ENCODE measurements around the gene PCP4L1. TPM values are rescaled to one million over a fixed set of nuclear protein-coding genes. Genes with fewer than 3 reads are reported as not detected.

Gene PCP4L1
- total RNA-seq, 1 experiment from 2014 or later = 0.83 TPM

DNA sequence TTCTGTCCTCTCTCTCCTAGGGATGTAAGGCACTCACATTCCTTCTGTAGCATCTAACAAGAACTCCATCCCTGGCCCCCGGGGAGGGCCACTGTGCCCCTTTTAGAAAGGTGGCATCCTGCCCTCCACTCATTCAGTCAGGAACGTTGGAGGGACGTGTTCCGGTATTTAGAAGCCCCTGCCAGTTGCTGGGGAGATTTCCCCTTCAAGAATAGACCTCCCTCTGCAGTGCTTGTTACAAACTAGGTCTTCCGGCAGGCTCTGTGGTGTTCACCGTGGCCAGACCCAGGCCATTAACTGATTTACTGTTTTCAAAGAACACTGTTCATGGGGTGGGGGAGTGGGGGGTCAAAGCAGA is 779 bp downstream of the PCP4L1 start:
- Histone ChIP-seq H3K79me1 (ENCODE audit: insufficient read depth, low read depth, low read length, poor library complexity, severe bottlenecking) (no peaks in the 10 kb centered on the region), H3K23ac (ENCODE audit: insufficient read length, low read depth, low read length) (no peak overlapping the region), H3K4ac (ENCODE audit: low read depth, low read length) (no peak overlapping the region), H2AK5ac (ENCODE audit: insufficient read length, low read length) (no peak overlapping the region), H2BK5ac (ENCODE audit: insufficient read length, low read length) (no peak overlapping the region), H3K27me3 (ENCODE audit: insufficient read depth, low read length) (peaks cover 12% of the 10 kb centered on the region; the same call in 1 of the 2 replicates), H3K14ac (ENCODE audit: insufficient read depth, low read length) (no peak overlapping the region), H2BK15ac (ENCODE audit: low read depth, low read length) (no peak overlapping the region), H4K5ac (ENCODE audit: insufficient read length, low read depth, low read length) (no peak overlapping the region), H2AFZ (ENCODE audit: low read length) (no peak overlapping the region), H3K4me2 (ENCODE audit: insufficient read depth, insufficient read length, low read length) (peak overlapping the region; percentile 55), H2BK20ac (ENCODE audit: low read depth, low read length, poor library complexity, severe bottlenecking) (no peak overlapping the region), H3K23me2 (ENCODE audit: insufficient read length, low read depth, low read length, poor library complexity, severe bottlenecking) (peaks cover 11% of the 10 kb centered on the region), H3K27ac (ENCODE audit: insufficient read length, low read depth, low read length) (no peak overlapping the region), H2BK12ac (ENCODE audit: insufficient read length, low read depth, low read length) (no peak overlapping the region), H2BK120ac (ENCODE audit: low read depth, low read length, poor library complexity, severe bottlenecking) (no peak overlapping the region), H3K18ac (ENCODE audit: insufficient read length, low read depth, low read length) (no peak overlapping the region), H3K56ac (ENCODE audit: insufficient read length, low read depth, low read length) (no peak overlapping the region), H4K20me1 (ENCODE audit: control insufficient read depth, insufficient read depth, insufficient read length) (no peaks in the 10 kb centered on the region), H3K9ac (ENCODE audit: extremely low read depth, insufficient read length, low read length) (no peak overlapping the region), H3T11ph (ENCODE audit: low read length) (no peak overlapping the region), H4K91ac (ENCODE audit: insufficient read length, low read depth, low read length) (no peak overlapping the region), H3K79me2 (ENCODE audit: insufficient read depth, low read length) (no peaks in the 10 kb centered on the region), H3K4me1 (ENCODE audit: insufficient read depth, low read length) (peaks cover 5% of the 10 kb centered on the region; the same call in 1 of the 2 replicates), H4K8ac (replicated peaks; ENCODE audit: insufficient read length, low read depth, low read length) (no peak overlapping the region), H3K9me3 (ENCODE audit: control insufficient read depth, low read depth, low read length) (peaks cover 6% of the 10 kb centered on the region)
- Mint-ChIP-seq H3K9me3 (peaks cover 27 to 28% of the 10 kb centered on the region in 2 experiments), H3K27me3 (ENCODE audit: low read depth) (peaks cover 80% of the 10 kb centered on the region), H3K4me1 (peaks cover 17 to 26% of the 10 kb centered on the region in 2 experiments), H3K4me3 (peak overlapping the region; percentile 59 to 78), H3K27ac (no peak overlapping the region), H3K36me3 (ENCODE audit: insufficient read depth in 1 of 3, low read depth in 3 of 3) (peaks cover 13 to 20% (median 14%) of the 10 kb centered on the region in 3 experiments)
- TF ChIP-seq, protein P1, sequence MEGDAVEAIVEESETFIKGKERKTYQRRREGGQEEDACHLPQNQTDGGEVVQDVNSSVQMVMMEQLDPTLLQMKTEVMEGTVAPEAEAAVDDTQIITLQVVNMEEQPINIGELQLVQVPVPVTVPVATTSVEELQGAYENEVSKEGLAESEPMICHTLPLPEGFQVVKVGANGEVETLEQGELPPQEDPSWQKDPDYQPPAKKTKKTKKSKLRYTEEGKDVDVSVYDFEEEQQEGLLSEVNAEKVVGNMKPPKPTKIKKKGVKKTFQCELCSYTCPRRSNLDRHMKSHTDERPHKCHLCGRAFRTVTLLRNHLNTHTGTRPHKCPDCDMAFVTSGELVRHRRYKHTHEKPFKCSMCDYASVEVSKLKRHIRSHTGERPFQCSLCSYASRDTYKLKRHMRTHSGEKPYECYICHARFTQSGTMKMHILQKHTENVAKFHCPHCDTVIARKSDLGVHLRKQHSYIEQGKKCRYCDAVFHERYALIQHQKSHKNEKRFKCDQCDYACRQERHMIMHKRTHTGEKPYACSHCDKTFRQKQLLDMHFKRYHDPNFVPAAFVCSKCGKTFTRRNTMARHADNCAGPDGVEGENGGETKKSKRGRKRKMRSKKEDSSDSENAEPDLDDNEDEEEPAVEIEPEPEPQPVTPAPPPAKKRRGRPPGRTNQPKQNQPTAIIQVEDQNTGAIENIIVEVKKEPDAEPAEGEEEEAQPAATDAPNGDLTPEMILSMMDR (conservative IDR thresholded peaks at IDR 0.05) = no peak
- no CpG with 5 or more reads among the region's 6 CpGs for WGBS (ENCODE audit: extremely low coverage, insufficient read length, low lambda C conversion rate)
- no peak for DNase-seq
